ENCODE measurements around the gene EGR2.
"Not testable (repeated sequence)": the region's sequence is repeated elsewhere in the genome, so short reads cannot be mapped to it uniquely, and the experiment has no call there.

EGR2 gene

GRCh38 chr10:62792261-62792660 is 23.9 kb downstream of the EGR2 start:
- no peak for DNase-seq

GRCh38 chr10:62790571-62790970 is 25.6 kb downstream of the EGR2 start:
- no peak for DNase-seq

- DNase-seq: no peak
Measured at GRCh38 chr10:62790019-62790555, 26.1 kb downstream of the EGR2 start.

- no peak for DNase-seq
Measured at GRCh38 chr10:62788861-62789467, 27.2 kb downstream of the EGR2 start.

GRCh38 chr10:62788285-62788684 is 27.9 kb downstream of the EGR2 start:
- DNase-seq: not testable (repeated sequence)

GRCh38 chr10:62784537-62784936 is 31.6 kb downstream of the EGR2 start:
- not testable (repeated sequence) for DNase-seq

- DNase-seq: peak; percentile 7 to 15
Measured at GRCh38 chr10:62779487-62780248, 36.5 kb downstream of the EGR2 start.

- no peak for DNase-seq
Measured at GRCh38 chr10:62778125-62778524, 38.0 kb downstream of the EGR2 start.

GRCh38 chr10:62772186-62772974 is 43.8 kb downstream of the EGR2 start:
- no peak for DNase-seq

- no peak for DNase-seq
Measured at GRCh38 chr10:62769574-62770242, 46.5 kb downstream of the EGR2 start.

GRCh38 chr10:62766386-62766785 is 49.8 kb downstream of the EGR2 start:
- no peak for DNase-seq

- no peak for DNase-seq
Measured at GRCh38 chr10:62765726-62766125, 50.4 kb downstream of the EGR2 start.

- no peak for DNase-seq
Measured at GRCh38 chr10:62764011-62764410, 52.2 kb downstream of the EGR2 start.

- DNase-seq: no peak
Measured at GRCh38 chr10:62763155-62763554, 53.0 kb downstream of the EGR2 start.

Data from Kasumi-1 (cell line).